Mesenchymal stem cell (in vitro differentiated cells and primary cell): ENCODE data around the gene LIMS1.

ENCODE experiments used
- DNase-seq: peaks from one replicate; pipeline ENCODE4 v3.0.0-alpha.2; 2013
- H2AFZ ChIP-seq: one replicate; pipeline ENCODE4 v1.6.1; 2013; ENCODE audit warnings: low read depth, mild to moderate bottlenecking, control low read depth, inconsistent platforms, low read length, moderate library complexity
- H2AK5ac ChIP-seq: 2 replicates; pipeline ENCODE4 v1.6.1; 2013; ENCODE audit warnings: low read length, moderate library complexity, mild to moderate bottlenecking, inconsistent platforms; ENCODE audit not compliant: severe bottlenecking
- H2BK120ac ChIP-seq: one replicate; pipeline ENCODE4 v1.6.1; 2013; ENCODE audit warnings: low read depth, mild to moderate bottlenecking, inconsistent platforms, low read length, moderate library complexity
- H2BK12ac ChIP-seq, 2 experiments: one replicate each; pipeline ENCODE4 v1.6.1; 2013; ENCODE audit warnings: inconsistent platforms in 2 of 2, low read length in 2 of 2, mild to moderate bottlenecking in 2 of 2, moderate library complexity in 2 of 2, control low read depth in 1 of 2
- H2BK15ac ChIP-seq: one replicate; pipeline ENCODE4 v1.6.1; 2013; ENCODE audit warnings: mild to moderate bottlenecking, low read depth, inconsistent platforms; ENCODE audit not compliant: poor library complexity, severe bottlenecking
- H2BK5ac ChIP-seq: 2 replicates; pipeline ENCODE4 v1.6.1; 2013; ENCODE audit warnings: low read depth, mild to moderate bottlenecking, low read length, control low read depth, inconsistent platforms; ENCODE audit not compliant: poor library complexity, severe bottlenecking
- H3K14ac ChIP-seq, 2 experiments: one replicate each; pipeline ENCODE4 v1.6.1; 2013; ENCODE audit warnings: inconsistent platforms in 2 of 2, low read length in 2 of 2, control low read depth in 1 of 2, mild to moderate bottlenecking in 1 of 2, moderate library complexity in 1 of 2
- H3K18ac ChIP-seq, 2 experiments: one replicate each; pipeline ENCODE4 v1.6.1; 2013; ENCODE audit warnings: inconsistent platforms in 2 of 2, low read length in 2 of 2, control low read depth in 1 of 2, low read depth in 1 of 2, mild to moderate bottlenecking in 1 of 2
- H3K23ac ChIP-seq, 2 experiments: one replicate each; pipeline ENCODE4 v1.6.1; 2013; ENCODE audit warnings: inconsistent platforms in 2 of 2, low read length in 2 of 2, mild to moderate bottlenecking in 2 of 2, moderate library complexity in 2 of 2, control low read depth in 1 of 2
- H3K27ac ChIP-seq: 2 replicates; pipeline ENCODE4 v1.5.1; 2013; ENCODE audit warnings: mild to moderate bottlenecking, moderate library complexity, low read length, control low read depth, inconsistent platforms; ENCODE audit not compliant: poor library complexity, severe bottlenecking
- H3K27me3 ChIP-seq, 2 experiments: 2 replicates each; pipeline versions ENCODE4 v1.6.1 to v1.7.0; 2013; ENCODE audit warnings: low read length in 2 of 2, mild to moderate bottlenecking in 2 of 2, moderate library complexity in 2 of 2, control low read depth in 1 of 2, inconsistent platforms in 1 of 2; ENCODE audit not compliant: control insufficient read depth in 1 of 2, insufficient read depth in 1 of 2
- H3K36me3 ChIP-seq, 2 experiments: 2 replicates each; pipeline versions ENCODE4 v1.6.1 to v1.7.0; 2013; ENCODE audit warnings: low read length in 2 of 2, control low read depth in 1 of 2, inconsistent platforms in 1 of 2, low read depth in 1 of 2, mild to moderate bottlenecking in 1 of 2; ENCODE audit not compliant: insufficient read depth in 2 of 2, control insufficient read depth in 1 of 2
- H3K4ac ChIP-seq, 2 experiments: one replicate each; pipeline ENCODE4 v1.6.1; 2013; ENCODE audit warnings: inconsistent platforms in 2 of 2, low read length in 2 of 2, mild to moderate bottlenecking in 2 of 2, moderate library complexity in 2 of 2, control low read depth in 1 of 2, low read depth in 1 of 2
- H3K4me1 ChIP-seq: 2 replicates; pipeline ENCODE4 v1.6.1; 2013; ENCODE audit warnings: low read depth, low read length, control low read depth; ENCODE audit not compliant: control insufficient read depth, insufficient read depth
- H3K4me2 ChIP-seq: 2 replicates; pipeline ENCODE4 v1.6.1; 2013; ENCODE audit warnings: low read length, mild to moderate bottlenecking, inconsistent platforms; ENCODE audit not compliant: poor library complexity, severe bottlenecking
- H3K4me3 ChIP-seq, 2 experiments: 2 replicates each; pipeline versions ENCODE4 v1.5.1 to v1.7.0; 2013; ENCODE audit warnings: low read length in 2 of 2, mild to moderate bottlenecking in 2 of 2, control low read depth in 1 of 2, low read depth in 1 of 2; ENCODE audit not compliant: insufficient read depth in 1 of 2
- H3K79me1 ChIP-seq: replicated peaks from 2 replicates; pipeline ENCODE4 v1.6.1; 2013; ENCODE audit warnings: mild to moderate bottlenecking, control low read depth, low read length, inconsistent platforms; ENCODE audit not compliant: poor library complexity, severe bottlenecking
- H3K9ac ChIP-seq: 2 replicates; pipeline ENCODE4 v1.7.0; 2013; ENCODE audit warnings: mild to moderate bottlenecking, low read length, moderate library complexity
- H3K9me3 ChIP-seq: 2 replicates; pipeline ENCODE4 v1.7.0; 2013; ENCODE audit warnings: mild to moderate bottlenecking, low read length; ENCODE audit not compliant: control insufficient read depth
- H4K8ac ChIP-seq: one replicate; pipeline ENCODE4 v1.6.1; 2013; ENCODE audit warnings: inconsistent platforms, mild to moderate bottlenecking, low read length, moderate library complexity
- H4K91ac ChIP-seq: one replicate; pipeline ENCODE4 v1.6.1; 2013; ENCODE audit warnings: mild to moderate bottlenecking, low read length, inconsistent platforms
- WGBS: methylation state at CpG from one replicate; pipeline ENCODE4 v1.1.7; 2013; ENCODE audit warnings: mixed read lengths; 5-methylcytosine and 5-hydroxymethylcytosine counted together

The LIMS1 gene

DNA sequence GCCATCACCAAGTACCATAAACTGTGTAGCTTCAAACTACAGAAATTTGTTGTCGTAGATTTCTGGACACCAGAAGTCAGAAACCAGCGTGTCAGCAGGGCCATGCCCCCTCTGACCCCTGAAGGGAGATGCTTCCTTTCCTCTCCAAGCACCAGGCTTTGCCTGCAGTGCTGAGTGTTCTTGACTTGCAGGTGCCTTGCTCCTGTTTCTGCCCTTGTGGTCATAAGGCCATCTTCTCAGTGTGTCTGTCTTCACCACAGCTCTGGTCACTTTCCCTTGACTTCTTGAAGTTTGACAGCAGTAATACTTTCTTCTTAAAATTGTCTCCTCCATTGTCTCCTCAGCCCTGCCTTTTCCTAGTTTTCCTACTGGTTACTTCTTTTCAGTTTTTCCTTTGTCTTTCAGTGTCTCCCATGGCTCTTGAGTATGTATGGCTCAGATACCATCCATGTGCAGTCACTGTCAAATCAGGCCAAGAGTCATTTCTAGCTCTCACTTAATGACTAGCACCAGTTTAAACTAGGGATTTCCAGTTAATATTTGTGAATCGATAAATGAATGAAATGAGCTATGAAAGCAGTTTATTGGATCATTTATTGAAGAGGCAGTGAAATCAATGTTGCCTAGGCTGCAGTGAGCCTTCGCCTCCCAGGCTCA lies 93.8 kb downstream of the LIMS1 start:
- no peak overlapping the region for H4K8ac ChIP-seq
- H3K4ac ChIP-seq, result no peak overlapping the region
- no peak overlapping the region for H2BK120ac ChIP-seq
- no peak overlapping the region for H3K23ac ChIP-seq
- peaks cover 0 to 3% of the 10 kb centered on the region in 2 experiments for H3K36me3 ChIP-seq
- H2BK12ac ChIP-seq, result no peak overlapping the region
- H3K27ac ChIP-seq, result peak overlapping the region; percentile 8
- no peak overlapping the region for H2BK15ac ChIP-seq
- H3K9ac ChIP-seq, result no peak overlapping the region
- H3K4me2 ChIP-seq, result no peak overlapping the region
- WGBS, result 71% methylated on average over 4 of the region's 4 CpGs
- no peak overlapping the region for H4K91ac ChIP-seq
- H3K4me1 ChIP-seq, result peaks cover 16% of the 10 kb centered on the region
- peak overlapping the region; percentile 40 for H2AK5ac ChIP-seq
- H2AFZ ChIP-seq, result no peak overlapping the region
- DNase-seq, result no peak
- no peaks in the 10 kb centered on the region for H3K79me1 ChIP-seq
- H3K14ac ChIP-seq, result no peak overlapping the region
- no peaks in the 10 kb centered on the region for H3K27me3 ChIP-seq
- H3K18ac ChIP-seq, result no peak overlapping the region
- H3K9me3 ChIP-seq, result no peaks in the 10 kb centered on the region
- H3K4me3 ChIP-seq, result no peak overlapping the region
- H2BK5ac ChIP-seq, result no peak overlapping the region

DNA sequence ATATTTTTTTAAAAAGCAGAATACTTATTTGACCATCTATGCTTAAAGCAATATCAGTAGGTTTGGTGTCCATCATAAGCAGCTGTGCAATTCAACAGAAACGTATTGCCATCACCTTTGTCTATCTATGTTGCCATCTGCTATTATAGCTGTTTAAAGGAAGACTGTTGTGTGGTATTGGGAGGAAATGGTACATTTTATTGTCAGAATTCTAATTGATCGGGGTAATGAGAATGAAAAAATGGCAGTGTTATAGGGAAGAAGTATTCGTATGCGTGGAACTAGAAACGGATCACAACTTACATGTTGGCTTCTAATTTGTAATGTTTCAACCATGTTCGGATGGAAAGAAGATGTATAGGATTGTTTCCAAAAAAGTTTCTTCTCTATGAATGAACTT lies 94.7 kb downstream of the LIMS1 start:
- Histone ChIP-seq H3K4ac (no peak overlapping the region), H4K91ac (no peak overlapping the region), H3K36me3 (peaks cover 0 to 3% of the 10 kb centered on the region in 2 experiments), H3K27me3 (no peaks in the 10 kb centered on the region), H3K18ac (no peak overlapping the region), H2BK5ac (no peak overlapping the region), H3K4me3 (no peak overlapping the region), H3K9me3 (no peaks in the 10 kb centered on the region), H4K8ac (no peak overlapping the region), H3K4me1 (peaks cover 18% of the 10 kb centered on the region), H2BK15ac (no peak overlapping the region), H3K23ac (no peak overlapping the region), H2BK12ac (no peak overlapping the region), H3K79me1 (no peaks in the 10 kb centered on the region), H3K9ac (no peak overlapping the region), H3K27ac (no peak overlapping the region), H2AFZ (no peak overlapping the region), H3K4me2 (no peak overlapping the region), H2AK5ac (no peak overlapping the region), H3K14ac (no peak overlapping the region), H2BK120ac (no peak overlapping the region)
- no peak for DNase-seq
- 98% methylated on average over 6 of the region's 6 CpGs for WGBS

DNA sequence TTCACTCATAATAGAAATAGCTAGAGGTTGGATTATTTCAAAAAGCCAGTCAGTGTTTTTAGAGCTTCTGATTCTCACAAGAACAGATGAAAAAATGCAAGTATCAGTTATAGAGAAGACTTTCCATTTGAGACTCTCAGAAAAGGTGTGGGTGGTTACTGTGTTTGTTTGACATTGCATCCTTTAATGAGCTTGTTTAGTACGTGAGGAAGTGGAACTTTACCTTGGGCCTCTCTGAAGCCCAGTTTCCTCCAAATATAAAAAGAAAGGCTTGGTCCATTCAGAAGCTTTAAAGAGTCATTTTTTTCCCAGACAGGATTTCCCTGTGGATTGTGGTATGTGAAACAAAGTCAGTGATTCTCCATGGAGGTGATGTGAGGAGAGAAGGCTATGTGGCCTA lies 95.1 kb downstream of the LIMS1 start:
- Histone ChIP-seq H2AK5ac (no peak overlapping the region), H3K4ac (no peak overlapping the region), H3K27ac (no peak overlapping the region), H4K91ac (no peak overlapping the region), H3K9me3 (no peaks in the 10 kb centered on the region), H3K18ac (no peak overlapping the region), H2BK120ac (no peak overlapping the region), H3K4me3 (no peak overlapping the region), H3K9ac (no peak overlapping the region), H2BK15ac (no peak overlapping the region), H3K4me2 (no peak overlapping the region), H4K8ac (no peak overlapping the region), H3K79me1 (no peaks in the 10 kb centered on the region), H3K36me3 (peaks cover 0 to 3% of the 10 kb centered on the region in 2 experiments), H3K14ac (no peak overlapping the region), H2AFZ (no peak overlapping the region), H3K4me1 (peaks cover 21% of the 10 kb centered on the region), H2BK5ac (no peak overlapping the region), H3K23ac (no peak overlapping the region), H3K27me3 (no peaks in the 10 kb centered on the region), H2BK12ac (no peak overlapping the region)
- WGBS, result no CpG with 5 or more reads among the region's 1 CpG
- DNase-seq, result no peak

DNA sequence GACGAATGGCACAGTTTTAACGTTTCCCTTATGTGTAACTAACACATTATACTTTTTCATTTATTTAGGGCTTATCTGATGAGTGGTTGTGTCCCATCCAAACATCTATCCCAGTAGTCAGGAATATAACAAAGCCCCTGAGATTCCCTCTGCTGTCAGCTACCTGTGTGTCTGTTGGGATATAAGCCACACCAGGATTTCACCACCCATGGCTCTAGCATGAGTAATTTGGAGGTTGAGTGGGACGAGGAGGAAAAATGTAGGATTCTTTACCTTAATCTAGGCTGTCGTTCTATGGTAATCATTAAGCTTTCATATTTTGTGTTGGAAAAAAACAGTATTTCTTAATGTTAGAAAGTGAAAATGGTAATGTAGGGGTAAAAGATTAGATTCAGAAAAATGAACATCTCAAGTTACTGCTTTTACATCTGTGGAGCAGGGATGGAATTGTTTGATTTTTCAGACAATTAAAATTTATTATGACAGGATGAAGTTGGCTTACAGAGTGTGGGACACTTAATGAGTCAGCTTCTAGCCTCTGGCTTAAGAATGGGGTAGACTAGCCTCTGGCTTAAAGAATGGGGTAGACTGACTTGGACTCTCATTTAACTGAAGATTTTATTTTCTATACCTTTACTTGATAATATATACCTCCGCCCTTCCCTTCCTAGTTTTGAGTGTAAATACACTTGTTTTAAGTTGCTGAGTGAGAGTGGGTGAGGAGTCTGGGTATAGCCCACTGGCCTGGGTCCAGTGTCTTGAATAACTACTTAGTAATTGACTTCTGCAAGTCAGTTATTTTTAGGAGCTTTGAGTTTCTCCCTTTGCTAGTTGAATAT lies 96.5 kb downstream of the LIMS1 start:
- no peak overlapping the region for H3K23ac ChIP-seq
- no peaks in the 10 kb centered on the region for H3K79me1 ChIP-seq
- no peak overlapping the region for H3K4me3 ChIP-seq
- no peak overlapping the region for H2BK12ac ChIP-seq
- H2BK15ac ChIP-seq, result no peak overlapping the region
- peaks cover 22% of the 10 kb centered on the region for H3K4me1 ChIP-seq
- H4K8ac ChIP-seq, result no peak overlapping the region
- no peak overlapping the region for H3K18ac ChIP-seq
- H2BK120ac ChIP-seq, result no peak overlapping the region
- H3K9me3 ChIP-seq, result no peaks in the 10 kb centered on the region
- H2AK5ac ChIP-seq, result no peak overlapping the region
- peak; percentile 48 for DNase-seq
- H3K4ac ChIP-seq, result no peak overlapping the region
- no peaks in the 10 kb centered on the region for H3K27me3 ChIP-seq
- H3K14ac ChIP-seq, result no peak overlapping the region
- H3K4me2 ChIP-seq, result no peak overlapping the region
- H3K27ac ChIP-seq, result peak overlapping the region; percentile 58
- 87% methylated on average over 2 of the region's 5 CpGs for WGBS
- H3K9ac ChIP-seq, result no peak overlapping the region
- H2BK5ac ChIP-seq, result no peak overlapping the region
- no peak overlapping the region for H4K91ac ChIP-seq
- no peak overlapping the region for H2AFZ ChIP-seq
- H3K36me3 ChIP-seq, result peaks cover 0 to 5% of the 10 kb centered on the region in 2 experiments
